GM21360 (cell line): Measurements from ENCODE around the gene TBK1.
"Not testable (repeated sequence)": the region's sequence is repeated elsewhere in the genome, so short reads cannot be mapped to it uniquely, and the experiment has no call there.

Experiments used
- ATAC-seq: cut with Tn5 transposase; IDR thresholded peaks from one replicate; pipeline ENCODE4 v1.9.1; 2021; ENCODE audit warnings: mild to moderate bottlenecking, moderate library complexity; ENCODE audit not compliant: unreplicated experiment

Gene TBK1

DNA sequence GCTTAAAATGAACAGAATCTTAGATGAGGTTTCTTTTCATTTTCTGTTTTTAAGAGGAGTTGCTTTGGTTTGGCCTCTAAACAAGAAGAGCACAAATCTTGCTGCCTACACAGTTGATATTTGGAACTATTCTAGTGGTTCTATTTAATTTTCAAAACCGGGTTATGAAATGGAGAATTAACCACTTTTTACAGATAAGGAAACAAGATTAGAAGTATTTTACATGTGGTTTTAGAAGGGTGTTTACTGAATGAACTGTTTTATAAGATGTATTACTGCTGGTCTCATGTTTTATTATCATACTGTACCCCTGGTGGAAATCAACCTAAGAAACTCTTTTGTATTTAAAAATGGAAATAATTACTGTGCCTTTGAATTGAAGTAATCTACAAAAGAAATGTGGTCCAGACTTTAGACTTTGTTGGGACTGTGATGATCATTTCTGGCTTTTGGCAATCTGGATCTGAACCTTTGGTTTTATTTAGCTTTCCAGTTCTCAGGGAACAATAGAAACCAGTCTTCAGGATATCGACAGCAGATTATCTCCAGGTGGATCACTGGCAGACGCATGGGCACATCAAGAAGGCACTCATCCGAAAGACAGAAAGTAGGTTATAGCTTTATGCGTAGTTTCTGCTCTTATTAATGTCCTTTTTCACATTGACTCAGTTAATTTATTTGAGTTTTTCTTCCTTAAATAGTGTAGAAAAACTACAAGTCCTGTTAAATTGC, 43.2 kb downstream of the TBK1 start:
- no peak for ATAC-seq

DNA sequence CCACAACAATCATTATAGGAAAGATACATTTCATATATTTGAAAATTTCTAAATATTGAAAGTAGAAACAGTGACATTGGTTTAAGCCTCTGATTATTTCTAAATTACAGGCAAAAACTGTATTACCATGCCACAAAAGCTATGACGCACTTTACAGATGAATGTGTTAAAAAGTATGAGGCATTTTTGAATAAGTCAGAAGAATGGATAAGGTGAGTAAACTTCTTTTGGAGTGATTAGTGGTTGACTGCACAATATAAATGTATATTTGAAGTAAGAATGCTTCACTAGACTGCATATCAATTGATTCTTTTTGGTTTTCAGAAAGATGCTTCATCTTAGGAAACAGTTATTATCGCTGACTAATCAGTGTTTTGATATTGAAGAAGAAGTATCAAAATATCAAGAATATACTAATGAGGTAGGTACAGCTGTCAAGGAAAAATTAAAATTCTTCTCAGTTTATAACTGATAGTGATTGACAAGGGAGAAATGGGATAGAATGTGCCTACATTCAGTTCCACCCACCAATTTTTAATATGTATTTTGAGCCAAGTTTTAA, 45.0 kb downstream of the TBK1 start:
- ATAC-seq = no peak

DNA sequence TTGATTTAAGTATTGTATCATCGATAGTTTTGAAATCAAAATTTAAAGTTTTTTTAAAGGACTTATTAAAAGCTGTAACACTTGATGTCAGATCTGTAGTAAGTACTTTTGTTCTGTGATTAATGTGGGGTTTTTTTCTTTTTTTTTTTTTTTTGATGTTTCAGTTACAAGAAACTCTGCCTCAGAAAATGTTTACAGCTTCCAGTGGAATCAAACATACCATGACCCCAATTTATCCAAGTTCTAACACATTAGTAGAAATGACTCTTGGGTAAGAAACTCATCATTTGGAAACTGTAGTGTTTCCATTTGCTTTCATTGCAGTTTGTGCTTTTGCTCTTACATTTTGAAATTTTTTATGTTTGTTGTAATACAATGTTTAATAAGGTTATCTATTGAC, 45.6 kb downstream of the TBK1 start:
- ATAC-seq = no peak

DNA sequence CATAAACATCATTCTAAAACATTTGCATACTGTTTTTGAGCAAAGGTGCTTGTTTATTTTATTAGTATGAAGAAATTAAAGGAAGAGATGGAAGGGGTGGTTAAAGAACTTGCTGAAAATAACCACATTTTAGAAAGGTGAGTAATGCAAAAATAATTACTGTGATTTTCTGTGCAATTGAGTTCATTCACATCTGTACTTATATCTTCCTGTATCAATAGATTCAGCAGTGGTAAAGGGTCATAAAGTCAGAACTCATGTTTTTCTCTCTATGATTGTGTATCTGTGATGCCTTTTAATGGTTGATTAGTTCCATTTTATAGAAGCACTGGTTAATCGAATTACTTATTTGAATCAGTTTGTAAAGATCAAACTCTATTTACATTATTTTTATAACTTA, 46.0 kb downstream of the TBK1 start:
- ATAC-seq = no peak

DNA sequence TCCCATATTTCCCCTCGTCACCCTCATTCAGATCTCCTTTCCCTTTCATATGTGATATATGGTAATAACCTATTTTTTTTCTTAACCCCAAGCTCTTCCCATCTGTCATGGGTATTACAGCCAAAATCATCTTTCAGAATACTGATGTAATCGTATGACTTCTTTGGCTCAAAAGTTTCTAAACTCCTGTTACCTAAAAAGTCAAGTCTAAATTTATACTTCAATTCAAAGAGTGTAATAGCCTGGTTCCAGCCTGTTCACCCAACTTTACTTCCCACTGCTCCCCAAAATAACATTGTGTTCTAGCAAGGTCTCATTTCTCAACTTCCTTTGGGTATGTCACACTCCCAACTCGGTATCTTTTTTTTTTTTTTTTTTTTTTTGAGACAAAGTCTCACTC, 48.5 kb downstream of the TBK1 start:
- no peak for ATAC-seq

DNA sequence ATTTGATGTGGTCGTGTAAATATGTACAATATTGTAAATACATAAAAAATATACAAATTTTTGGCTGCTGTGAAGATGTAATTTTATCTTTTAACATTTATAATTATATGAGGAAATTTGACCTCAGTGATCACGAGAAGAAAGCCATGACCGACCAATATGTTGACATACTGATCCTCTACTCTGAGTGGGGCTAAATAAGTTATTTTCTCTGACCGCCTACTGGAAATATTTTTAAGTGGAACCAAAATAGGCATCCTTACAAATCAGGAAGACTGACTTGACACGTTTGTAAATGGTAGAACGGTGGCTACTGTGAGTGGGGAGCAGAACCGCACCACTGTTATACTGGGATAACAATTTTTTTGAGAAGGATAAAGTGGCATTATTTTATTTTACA, 49.6 kb downstream of the TBK1 start:
- no peak for ATAC-seq

DNA sequence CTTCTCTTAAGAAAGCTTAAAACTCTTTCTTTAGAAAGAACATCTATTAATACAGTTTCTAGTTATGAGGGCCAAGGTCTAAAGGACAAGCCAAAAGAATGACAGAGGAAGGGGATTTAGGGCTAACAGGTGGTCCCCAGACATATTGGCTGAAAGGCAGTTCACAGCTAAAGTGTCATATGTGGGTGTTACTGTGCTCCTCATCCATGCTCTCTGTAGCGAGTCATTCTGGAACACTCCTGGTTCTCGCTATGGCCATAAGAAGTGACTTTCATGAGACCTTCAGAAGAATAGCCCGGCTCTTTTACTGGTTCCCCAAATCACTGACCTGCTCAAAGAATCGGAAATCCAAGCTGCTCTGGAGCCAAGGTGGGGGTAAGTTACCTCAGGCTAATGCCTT, 55.0 kb downstream of the TBK1 start:
- no peak for ATAC-seq

DNA sequence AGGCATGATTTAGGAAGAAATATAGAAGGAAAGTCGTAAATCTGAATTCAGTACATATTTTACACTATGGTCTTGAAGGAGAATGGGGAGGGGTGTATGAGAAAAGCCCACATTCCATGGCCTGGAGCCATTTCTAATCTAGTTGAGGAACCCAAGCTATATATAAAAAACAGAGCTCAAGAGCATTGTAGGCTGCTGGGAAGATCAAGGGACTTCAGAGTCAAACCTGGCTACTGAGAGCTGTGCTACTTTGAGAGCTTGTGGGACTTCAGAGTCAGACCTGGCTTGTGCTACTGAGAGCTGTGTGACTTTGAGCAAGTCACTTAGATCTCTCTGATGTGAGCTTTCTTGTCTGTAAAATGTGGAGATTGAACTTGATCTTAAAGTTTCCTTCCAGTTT, 58.7 kb downstream of the TBK1 start:
- no peak for ATAC-seq

DNA sequence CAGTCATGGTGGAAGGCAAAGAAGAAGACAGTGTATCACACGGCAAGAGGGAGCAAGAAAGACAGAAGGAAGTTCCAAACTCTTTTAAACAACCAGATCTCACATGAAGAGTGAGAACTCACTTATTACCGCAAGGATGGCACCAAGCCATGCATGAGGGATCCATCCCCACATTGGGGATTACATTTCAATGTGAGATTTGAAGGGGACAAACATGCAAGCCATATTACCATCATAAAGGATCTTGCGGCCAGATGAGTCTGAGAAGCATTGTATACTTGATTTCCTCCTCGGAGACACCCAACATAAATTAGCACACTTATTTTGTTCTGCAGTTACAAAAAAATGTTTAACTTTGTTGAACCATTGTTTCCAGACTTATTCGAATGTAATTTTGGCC, 66.5 kb downstream of the TBK1 start:
- no peak for ATAC-seq

DNA sequence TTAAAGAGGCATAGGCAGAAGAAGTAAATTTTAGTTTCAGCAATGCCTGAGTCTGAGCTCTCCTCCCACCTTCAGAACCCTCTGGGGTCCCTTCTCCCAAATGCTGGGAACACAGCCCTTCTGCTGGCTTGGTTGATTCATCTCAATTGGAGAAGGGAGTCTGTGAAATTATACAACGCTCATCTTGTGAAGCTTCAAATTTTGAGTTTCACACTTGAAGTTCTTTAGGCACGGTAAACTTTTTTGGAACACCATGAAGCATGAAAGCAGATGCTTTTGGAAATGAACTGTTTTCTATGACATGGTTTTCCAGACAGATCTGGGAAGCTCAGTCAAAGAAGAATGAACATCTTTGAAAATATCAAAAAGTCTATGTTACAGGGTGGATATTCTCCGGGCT, 69.9 kb downstream of the TBK1 start:
- ATAC-seq = no peak

DNA sequence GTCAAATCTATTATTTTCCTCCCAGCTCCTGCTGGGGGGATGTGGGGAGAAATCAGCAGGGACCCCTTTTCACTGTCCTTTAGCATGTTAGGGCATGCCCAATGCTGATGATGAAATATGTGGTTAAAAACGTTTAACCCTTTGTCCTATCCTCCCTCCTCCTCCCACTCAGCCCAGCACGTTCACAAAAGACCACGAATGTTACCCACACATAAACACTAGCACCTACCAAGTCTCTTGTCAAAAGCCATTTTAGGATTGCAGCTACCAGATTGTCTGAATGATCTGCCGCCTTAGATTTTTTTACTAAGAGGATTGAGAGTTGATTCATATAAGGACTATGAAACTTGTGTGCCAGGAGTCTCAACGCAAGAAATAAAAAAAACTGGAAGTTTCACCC, 70.4 kb downstream of the TBK1 start:
- no peak for ATAC-seq

DNA sequence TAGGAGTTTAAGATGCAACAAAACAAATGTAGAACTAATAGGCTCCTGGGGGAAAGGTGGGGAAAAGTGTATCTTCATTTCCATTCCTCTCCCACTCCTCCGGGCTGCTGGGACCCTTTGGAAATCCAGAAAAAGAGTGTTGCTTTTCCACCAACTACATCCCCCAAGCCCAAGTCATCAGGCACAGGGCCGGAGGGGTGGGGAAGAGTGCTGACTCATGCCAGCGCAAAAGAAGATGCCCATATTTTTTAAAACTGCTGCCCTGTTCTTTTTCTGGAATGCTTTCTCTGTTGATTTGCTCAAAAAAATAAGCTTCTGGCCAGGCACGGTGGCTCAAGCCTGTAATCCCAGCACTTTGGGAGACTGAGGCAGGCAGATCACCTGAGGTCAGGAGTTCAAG, 70.9 kb downstream of the TBK1 start:
- ATAC-seq = no peak

DNA sequence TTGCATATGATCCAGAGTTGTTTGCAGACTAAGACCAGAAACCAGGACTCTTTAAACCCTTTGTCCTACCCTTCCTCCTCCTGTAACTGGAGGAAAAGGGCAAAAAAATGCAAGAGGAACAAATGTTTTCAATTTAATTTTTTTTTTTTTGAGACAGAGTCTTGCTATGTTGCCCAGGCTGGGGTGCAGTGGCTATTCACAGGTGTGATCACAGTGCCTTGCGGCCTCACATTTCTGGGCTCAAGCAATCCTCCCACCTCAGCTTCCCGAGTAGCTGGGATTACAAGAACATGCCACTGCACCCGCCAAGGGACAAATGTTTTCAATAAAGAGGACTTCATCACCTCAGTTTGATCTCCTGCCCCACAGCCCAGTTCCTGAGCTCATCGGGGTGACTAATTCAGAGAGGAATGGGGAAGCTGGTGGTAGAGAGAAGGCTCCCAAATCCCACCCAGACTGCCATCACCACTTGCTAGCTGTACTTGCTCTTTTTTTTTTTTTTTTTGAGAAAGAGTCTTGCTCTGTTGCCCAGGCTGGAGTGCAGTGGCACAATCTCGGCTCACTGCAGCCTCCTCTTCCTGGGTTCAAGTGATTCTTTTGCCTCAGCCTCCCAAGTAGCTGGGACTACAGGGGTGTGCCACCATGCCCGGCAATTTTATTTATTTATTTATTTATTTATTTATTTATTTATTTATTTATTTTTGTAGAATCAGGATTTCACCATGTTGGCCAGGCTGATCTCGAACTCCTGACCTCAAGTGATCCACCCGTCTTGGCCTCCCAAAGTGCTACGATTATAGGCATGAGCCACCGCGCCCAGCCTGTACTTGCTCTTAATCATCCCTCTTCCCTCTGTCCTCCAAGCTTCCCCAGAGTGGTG, 71.9 kb downstream of the TBK1 start:
- ATAC-seq = not testable (repeated sequence)

DNA sequence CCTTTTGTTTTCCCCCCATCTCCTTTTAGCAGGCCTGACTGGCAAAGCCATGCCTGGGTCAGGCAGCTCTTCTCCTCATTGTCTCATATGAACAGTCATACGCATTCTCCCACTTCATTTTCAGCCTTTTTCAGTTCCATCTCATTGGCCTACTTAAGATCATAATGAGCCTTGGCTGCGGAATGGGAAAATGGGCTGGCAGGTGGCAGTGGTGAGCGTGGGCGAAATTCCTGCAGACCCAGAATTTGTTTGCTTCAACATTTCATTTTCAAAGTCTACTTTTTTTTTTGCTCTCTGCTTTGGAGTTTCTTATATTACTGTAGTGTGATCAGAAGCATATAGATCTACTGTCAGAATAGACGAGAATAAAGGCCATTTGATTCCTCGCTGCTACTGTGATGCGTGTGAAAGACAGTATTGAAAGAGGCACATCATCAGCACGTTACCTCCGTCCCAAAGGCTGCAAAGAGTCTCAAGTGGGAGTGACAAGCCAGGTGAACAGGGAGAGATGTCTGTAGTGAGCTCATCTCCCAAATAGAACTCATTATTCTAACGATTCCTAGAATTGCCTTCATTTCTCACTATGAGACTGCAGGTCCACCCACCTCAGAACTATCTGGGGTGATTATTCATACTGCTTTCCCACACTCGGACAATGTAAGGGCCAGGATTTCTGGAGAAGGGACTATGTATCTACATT, 73.7 kb downstream of the TBK1 start:
- ATAC-seq = no peak

DNA sequence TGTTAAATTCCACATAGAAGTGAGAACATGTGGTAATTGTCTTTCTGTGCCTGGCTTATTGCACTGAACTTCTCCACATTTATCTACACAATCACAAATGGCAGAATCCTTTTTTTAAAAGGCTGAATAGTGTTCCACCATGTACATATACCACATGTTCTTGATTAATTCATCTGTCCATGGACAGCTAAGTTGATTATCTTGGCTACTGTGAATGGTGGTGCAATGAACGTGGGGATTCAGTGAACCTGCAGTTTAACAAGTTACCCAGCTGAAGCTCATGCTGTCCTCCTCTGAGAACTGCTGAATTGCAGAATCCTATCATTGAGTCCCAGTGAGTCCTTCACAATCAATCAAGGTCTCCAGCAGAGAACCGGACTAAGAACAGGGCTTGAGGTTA, 74.9 kb downstream of the TBK1 start:
- no peak for ATAC-seq

DNA sequence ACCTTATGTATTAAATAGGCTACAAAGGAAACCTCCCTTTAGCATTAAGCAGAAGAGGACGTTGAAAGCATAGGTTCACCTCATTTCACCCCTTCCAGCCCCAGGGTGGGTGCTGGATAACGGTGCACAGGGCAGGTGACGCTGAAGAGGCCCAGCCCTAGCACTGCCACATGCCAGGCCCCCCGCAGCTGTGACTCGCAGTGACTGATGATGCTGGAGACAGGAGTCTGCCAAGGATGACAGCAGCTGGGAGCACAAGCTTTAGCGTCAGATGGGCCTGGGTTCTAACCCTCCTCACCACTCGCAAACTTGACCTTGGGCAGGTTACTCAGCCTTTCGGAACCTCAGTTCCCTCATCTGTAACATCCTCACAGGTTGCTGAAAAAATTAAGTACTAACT, 76.7 kb downstream of the TBK1 start:
- no peak for ATAC-seq

DNA sequence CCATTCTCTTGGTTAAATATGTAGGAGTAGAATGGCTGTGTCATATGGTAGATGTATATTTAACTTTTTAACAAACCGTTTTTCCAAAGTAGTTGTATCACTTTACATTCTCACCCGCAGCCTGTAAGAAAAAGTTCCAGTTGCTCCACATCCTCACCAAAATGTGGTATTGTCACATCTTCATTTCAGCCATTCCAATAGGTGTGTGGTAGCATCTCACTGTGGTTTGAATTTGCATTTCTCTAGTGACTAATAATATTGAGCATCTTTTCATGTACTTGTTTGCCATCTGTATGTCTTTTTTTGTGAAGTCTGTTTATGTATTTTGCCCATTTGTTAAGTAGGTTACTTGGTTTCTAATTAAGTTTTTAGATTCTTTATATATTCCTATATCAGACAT, 78.6 kb downstream of the TBK1 start:
- ATAC-seq = no peak

DNA sequence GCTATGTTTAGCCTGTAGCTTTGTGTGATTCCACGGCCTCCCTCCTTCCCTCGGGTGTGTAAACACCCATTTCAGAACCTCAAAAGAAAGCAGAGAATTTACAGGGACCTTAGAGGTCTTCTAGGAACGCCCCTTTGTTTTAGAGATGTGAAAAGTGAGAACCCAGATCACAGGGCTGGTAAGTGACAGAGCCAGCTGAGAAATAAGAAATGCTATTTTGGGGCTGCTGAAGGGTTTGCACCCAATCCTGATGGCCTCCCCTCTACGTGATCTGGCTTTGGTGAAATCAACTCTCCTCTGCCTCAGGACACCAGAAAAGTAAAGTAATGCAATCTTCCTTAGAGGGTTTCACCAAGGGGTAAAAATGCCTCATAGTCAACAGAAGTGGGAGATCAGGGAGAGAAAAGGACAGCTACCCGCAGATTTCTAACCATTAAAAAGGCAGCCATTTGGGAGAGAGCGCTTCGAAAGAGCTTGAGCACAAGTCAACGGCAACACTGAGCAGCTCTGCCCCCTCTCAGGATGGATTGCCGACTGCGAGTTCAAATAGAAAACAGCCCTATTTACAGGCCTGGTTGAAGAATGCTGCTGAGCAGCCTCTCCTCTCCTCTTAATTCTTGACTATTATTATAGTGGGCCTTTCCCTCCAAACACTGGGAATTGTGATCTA, 79.9 kb downstream of the TBK1 start:
- ATAC-seq = no peak

DNA sequence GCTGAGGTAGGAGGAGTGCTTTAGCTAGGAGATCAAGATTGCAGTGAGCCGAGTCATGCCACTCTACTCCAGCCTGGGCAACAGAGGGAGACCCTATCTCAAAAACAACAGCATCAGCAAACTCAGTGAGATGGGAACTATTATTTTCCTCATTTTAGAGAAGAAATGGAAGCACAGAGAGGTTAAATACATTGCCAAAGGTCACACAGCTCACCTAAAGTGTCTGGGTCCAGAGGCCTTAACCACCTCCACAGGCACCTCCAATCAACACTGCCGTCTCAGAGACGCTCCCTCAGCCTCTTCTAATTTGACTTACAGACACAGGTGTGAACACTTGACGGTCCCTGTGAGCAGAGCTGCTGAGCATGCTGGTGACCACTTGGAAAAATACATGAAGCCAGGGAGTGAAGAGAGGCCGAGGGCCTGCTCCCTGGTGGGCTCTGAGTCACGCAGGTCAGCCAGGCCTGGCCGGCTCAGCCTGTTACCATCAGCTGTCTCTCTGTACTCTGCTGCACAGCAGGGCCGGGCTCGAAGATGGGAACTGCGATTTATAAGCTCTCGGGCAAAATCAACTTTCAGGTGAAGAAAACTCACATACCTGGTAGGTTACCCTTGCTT, 80.9 kb downstream of the TBK1 start:
- ATAC-seq = no peak

DNA sequence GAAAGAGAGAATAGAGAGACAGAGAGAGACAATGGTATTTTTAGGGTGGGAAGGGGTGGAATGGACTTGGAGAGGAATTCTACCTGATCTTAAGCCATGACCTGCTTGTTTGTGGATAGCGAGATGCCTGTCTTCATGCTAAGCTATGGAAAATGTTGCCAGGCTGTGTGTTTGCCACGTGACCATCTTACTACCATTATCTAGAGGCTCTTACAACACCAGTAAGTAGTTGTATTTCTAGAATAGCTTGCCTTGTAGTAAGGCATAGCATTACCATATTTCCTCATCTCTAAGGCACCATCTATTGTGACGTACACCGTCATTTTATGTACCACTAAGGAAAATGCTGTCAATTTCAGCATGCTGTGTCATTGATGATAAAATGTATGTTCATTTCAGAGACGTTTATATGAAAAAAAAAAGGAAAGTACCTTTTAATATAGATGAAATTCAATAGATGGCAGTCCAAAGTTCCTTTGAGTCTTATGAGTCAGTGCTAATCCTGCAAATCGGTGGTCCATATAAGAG, 82.8 kb downstream of the TBK1 start:
- ATAC-seq = no peak
